A549 (cell line): ENCODE results near the gene ZNF808. TPM values are rescaled to one million over a fixed set of nuclear protein-coding genes. Genes with fewer than 3 reads are reported as not detected.
A peak's percentile ranks its signal among the peaks of the same experiment; 100 is the strongest.

Experiments used
- ATAC-seq, 2 experiments: fragments of 200-7000 bp in 1 of 2; fragments of >200 bp in 1 of 2; cut with Nextera tagmentation in 1 of 2; cut with Tn5 transposase in 1 of 2; 3 replicates each; pipeline versions ENCODE4 v1.8.0 to v1.9.1; 2018 to 2020; ENCODE audit warnings: mild to moderate bottlenecking in 1 of 2, moderate library complexity in 1 of 2
- CTCF ChIA-PET: fragments of 300-600 bp; sonication (Branson Sonifier 250); formaldehyde crosslinking; extraction: SDS; loops from one replicate; lab custom pipeline; 2021; ENCODE audit warnings: antibody characterized with exemption, inconsistent platforms; lab: Yijun Ruan, JAX
- POLR2A ChIA-PET: fragments of 350-600 bp; formaldehyde crosslinking; extraction: SDS; loops from one replicate; lab custom pipeline; 2021; ENCODE audit warnings: antibody characterized with exemption, inconsistent platforms; lab: Yijun Ruan, JAX
- DNase-seq, 2 experiments: peaks; one replicate each; pipeline versions ENCODE4 v3.0.0 to v3.0.0-alpha.2; 2011 to 2016; ENCODE audit warnings: low read depth in 1 of 2, low spot score in 1 of 2
- FAIRE-seq: peaks from 2 replicates; lab custom pipeline; 2011; peaks lifted over from hg19 to GRCh38; lab: Jason Lieb, UNC
- H3K27ac ChIP-seq, 2 experiments: fragments of >200 bp; sonication (Bioruptor Twin); formaldehyde crosslinking; 3 replicates each; pipeline ENCODE4 v1.5.1; 2016 to 2017
- H3K4me1 ChIP-seq: fragments of >200 bp; sonication (Bioruptor Twin); formaldehyde crosslinking; 3 replicates; pipeline ENCODE4 v1.6.1; 2016
- H3K4me2 ChIP-seq: fragments of >200 bp; sonication (Bioruptor Twin); formaldehyde crosslinking; 3 replicates; pipeline ENCODE4 v1.6.1; 2016
- H3K4me3 ChIP-seq: fragments of >200 bp; sonication (Bioruptor Twin); formaldehyde crosslinking; 3 replicates; pipeline ENCODE4 v1.5.1; 2016
- H3K9me3 ChIP-seq: fragments of >200 bp; sonication (Bioruptor Twin); formaldehyde crosslinking; 3 replicates; pipeline ENCODE4 v1.6.1; 2016
- ATOH8 ChIP-seq: fragments of 250-450 bp; sonication (Bioruptor Pico); IDR thresholded peaks from 2 replicates; pipeline ENCODE4 v1.5.0; 2020; ENCODE audit warnings: low read depth, mild to moderate bottlenecking, moderate library complexity
- BHLHE40 ChIP-seq: IDR thresholded peaks from 2 replicates; pipeline ENCODE4 v1.6.1; 2012; ENCODE audit warnings: low read depth, low read length, inconsistent platforms
- CBX2 ChIP-seq: fragments of 200-600 bp; sonication (generic); IDR thresholded peaks from 2 replicates; pipeline ENCODE4 v1.6.1; 2016; ENCODE audit warnings: low read depth, mild to moderate bottlenecking, borderline replicate concordance
- CBX8 ChIP-seq: fragments of 200-600 bp; sonication (generic); IDR thresholded peaks from 2 replicates; pipeline ENCODE4 v1.6.1; 2016
- CHD2 ChIP-seq: fragments of 150-350 bp; IDR thresholded peaks from 2 replicates; pipeline ENCODE4 v1.6.1; 2014; ENCODE audit warnings: low read length; ENCODE audit not compliant: partially characterized antibody
- CTCF ChIP-seq: fragments of >200 bp; sonication (Bioruptor Twin); formaldehyde crosslinking; IDR thresholded peaks from 3 replicates; pipeline ENCODE4 v1.5.1; 2016
- EP300 ChIP-seq, 2 experiments: fragments of >200 bp; sonication (Bioruptor Twin); formaldehyde crosslinking; IDR thresholded peaks; 2 replicates in 1 of 2; 3 replicates in 1 of 2; pipeline ENCODE4 v1.6.1; 2016 to 2017
- ESRRA ChIP-seq: fragments of 150-350 bp; IDR thresholded peaks from 2 replicates; pipeline ENCODE4 v1.6.1; 2014; ENCODE audit warnings: mild to moderate bottlenecking, low read length, borderline replicate concordance
- FOXS1 ChIP-seq: fragments of 250-450 bp; sonication (Bioruptor Pico); IDR thresholded peaks from 2 replicates; pipeline ENCODE4 v1.5.0; 2020; ENCODE audit warnings: mild to moderate bottlenecking, moderate library complexity
- GATA3 ChIP-seq: IDR thresholded peaks from 2 replicates; pipeline ENCODE4 v1.6.1; 2012; ENCODE audit warnings: borderline replicate concordance
- HDAC2 ChIP-seq: fragments of 200-600 bp; sonication (generic); IDR thresholded peaks from 2 replicates; pipeline ENCODE4 v1.6.1; 2016
- HEYL ChIP-seq: fragments of 250-450 bp; sonication (Bioruptor Pico); IDR thresholded peaks from 2 replicates; pipeline ENCODE4 v1.8.0; 2021; ENCODE audit warnings: mild to moderate bottlenecking, moderate library complexity
- HOXA7 ChIP-seq: fragments of 250-450 bp; sonication (Bioruptor Pico); IDR thresholded peaks from 2 replicates; pipeline ENCODE4 v1.5.0; 2020; ENCODE audit warnings: mild to moderate bottlenecking, moderate library complexity
- HOXB13 ChIP-seq: fragments of 250-450 bp; sonication (Bioruptor Pico); IDR thresholded peaks from 2 replicates; pipeline ENCODE4 v1.5.0; 2020; ENCODE audit warnings: low read depth, mild to moderate bottlenecking, moderate library complexity
- JUN ChIP-seq, 2 experiments: fragments of >200 bp; sonication (Bioruptor Twin); formaldehyde crosslinking; IDR thresholded peaks; 2 replicates in 1 of 2; 3 replicates in 1 of 2; pipeline ENCODE4 v1.6.1; 2016 to 2017
- MAFK ChIP-seq: fragments of 450-650 bp; IDR thresholded peaks from 2 replicates; pipeline ENCODE4 v1.6.1; 2014; ENCODE audit not compliant: partially characterized antibody
- NR3C1 ChIP-seq: fragments of >200 bp; sonication (Bioruptor Twin); formaldehyde crosslinking; IDR thresholded peaks from 3 replicates; pipeline ENCODE4 v1.6.1; 2017
- PBX3 ChIP-seq: IDR thresholded peaks from 2 replicates; pipeline ENCODE4 v1.6.1; 2012
- POLR2A ChIP-seq: IDR thresholded peaks from 2 replicates; pipeline ENCODE4 v1.6.1; 2012; ENCODE audit warnings: mild to moderate bottlenecking, low read length
- POLR2AphosphoS2 ChIP-seq: conservative IDR thresholded peaks from 2 replicates; pipeline ENCODE4 v1.6.1; 2012; ENCODE audit warnings: low read length, improper control_type of control experiment, inconsistent platforms
- RAD21 ChIP-seq, 2 experiments: fragments of >200 bp in 1 of 2; sonication (Bioruptor Twin) in 1 of 2; formaldehyde crosslinking in 1 of 2; IDR thresholded peaks in 1 of 2; conservative IDR thresholded peaks in 1 of 2; 2 replicates in 1 of 2; 3 replicates in 1 of 2; pipeline ENCODE4 v1.6.1; 2012 to 2018; ENCODE audit warnings: inconsistent platforms in 1 of 2
- TFCP2L1 ChIP-seq: fragments of 250-450 bp; sonication (Bioruptor Pico); IDR thresholded peaks from 2 replicates; pipeline ENCODE4 v1.5.0; 2021; ENCODE audit warnings: mild to moderate bottlenecking
- ZC3H11A ChIP-seq: fragments of 450-650 bp; IDR thresholded peaks from 2 replicates; pipeline ENCODE4 v1.6.1; 2014; ENCODE audit warnings: antibody characterized with exemption, mild to moderate bottlenecking
- WGBS: methylation state at CpG from one replicate; pipeline ENCODE4 v1.1.6; 2017; ENCODE audit errors: missing lambda C conversion rate; 5-methylcytosine and 5-hydroxymethylcytosine counted together
- polyA plus RNA-seq, 4 experiments: library from polyadenylated mRNA; depleted of rRNA in 3 of 4; stranded (reverse); fragments of >200 nt; fragmentation: RNase III in 1 of 4; extraction: RNeasy Plus Mini Kit Qiagen cat#74134 plus additional on column Dnase treatment in 1 of 4; gene quantifications; 2 replicates in 3 of 4; 3 replicates in 1 of 4; pipeline ENCODE4 v1.2.3, GENCODE V29; 2011 to 2017
- TF ChIP-seq, protein P1 (sequence below): IDR thresholded peaks from 2 replicates; pipeline ENCODE4 v1.6.1; 2012

Gene ZNF808
- polyA plus RNA-seq, 2 of the 4 experiments (the other 2 are of a cell fraction): 0.22 to 0.45 TPM

GRCh38 chr19:52524086-52524485 lies 3.4 kb upstream of the ZNF808 start:
- no peak for FAIRE-seq
- no peaks in the 10 kb centered on the region for H3K4me1 ChIP-seq
- no peak overlapping the region for H3K4me2 ChIP-seq
- ATAC-seq: no peak
- no peak overlapping the region for H3K4me3 ChIP-seq
- H3K9me3 ChIP-seq: peaks cover 67% of the 10 kb centered on the region
- TF ChIP-seq CTCF (no peak), ATOH8 (CRISPR knock-in tag) (no peak), ZC3H11A (no peak), RAD21 (conservative IDR thresholded peaks at IDR 0.05 in 1 of 2, IDR thresholded peaks at IDR 0.05 in 1 of 2) (no peak), FOXS1 (CRISPR knock-in tag) (no peak), EP300 (IDR thresholded peaks at IDR 0.05) (no peak), HDAC2 (no peak), BHLHE40 (no peak), POLR2AphosphoS2 (no peak), HEYL (CRISPR knock-in tag) (no peak), POLR2A (no peak), GATA3 (no peak), CBX2 (no peak), ESRRA (no peak), PBX3 (no peak), NR3C1 (no peak), CBX8 (no peak), HOXB13 (CRISPR knock-in tag) (no peak)
- POLR2A ChIA-PET: no interaction called here
- CTCF ChIA-PET: no interaction called here
- no peak for DNase-seq
- WGBS: 45% methylated on average over 20 of the region's 20 CpGs
- no peak overlapping the region for H3K27ac ChIP-seq

GRCh38 chr19:52527956-52528351 lies 486 bp downstream of the ZNF808 start:
- WGBS: 21% methylated on average over 23 of the region's 25 CpGs
- TF ChIP-seq, protein P1, sequence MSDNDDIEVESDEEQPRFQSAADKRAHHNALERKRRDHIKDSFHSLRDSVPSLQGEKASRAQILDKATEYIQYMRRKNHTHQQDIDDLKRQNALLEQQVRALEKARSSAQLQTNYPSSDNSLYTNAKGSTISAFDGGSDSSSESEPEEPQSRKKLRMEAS: no peak
- TF ChIP-seq HOXA7 (CRISPR knock-in tag) (no peak), HDAC2 (no peak)
- Histone ChIP-seq H3K4me3 (0 out of 3 replicates have a peak overlapping the region, but pooled peaks have one; percentile 23), H3K9me3 (peaks cover 67% of the 10 kb centered on the region), H3K4me1 (no peaks in the 10 kb centered on the region), H3K4me2 (peak overlapping the region; percentile 12; the same call in 1 of the 3 replicates), H3K27ac (no peak overlapping the region)
- ATAC-seq (no peak; a peak in 1 of 6 replicates), FAIRE-seq (no peak), DNase-seq (no peak)
- ChIA-PET CTCF (no interaction called here), POLR2A (no interaction called here)

- 54% methylated on average over 2 of the region's 2 CpGs for WGBS
- DNase-seq: no peak
- H3K4me2 ChIP-seq: no peak overlapping the region
- CTCF ChIA-PET: no interaction called here
- H3K27ac ChIP-seq: no peak overlapping the region
- ATAC-seq: no peak
- peaks cover 54% of the 10 kb centered on the region for H3K9me3 ChIP-seq
- POLR2A ChIA-PET: no interaction called here
- H3K4me3 ChIP-seq: no peak overlapping the region
- TF ChIP-seq TFCP2L1 (CRISPR knock-in tag) (no peak), RAD21 (conservative IDR thresholded peaks at IDR 0.05 in 1 of 2, IDR thresholded peaks at IDR 0.05 in 1 of 2) (no peak), CHD2 (no peak), MAFK (peak; percentile 88), JUN (IDR thresholded peaks at IDR 0.05) (no peak)
- no peaks in the 10 kb centered on the region for H3K4me1 ChIP-seq
- no peak for FAIRE-seq
Observed at GRCh38 chr19:52532480-52532879, 5.0 kb downstream of the ZNF808 start.
